Measurements from ENCODE around the gene ZNF789. TPM values are rescaled to one million over a fixed set of nuclear protein-coding genes. Genes with fewer than 3 reads are reported as not detected.

Gene ZNF789
- total and polyA plus RNA-seq, 2 of the 4 experiments (the other 2 are of a cell fraction) = 4.8 to 8.9 TPM

DNA sequence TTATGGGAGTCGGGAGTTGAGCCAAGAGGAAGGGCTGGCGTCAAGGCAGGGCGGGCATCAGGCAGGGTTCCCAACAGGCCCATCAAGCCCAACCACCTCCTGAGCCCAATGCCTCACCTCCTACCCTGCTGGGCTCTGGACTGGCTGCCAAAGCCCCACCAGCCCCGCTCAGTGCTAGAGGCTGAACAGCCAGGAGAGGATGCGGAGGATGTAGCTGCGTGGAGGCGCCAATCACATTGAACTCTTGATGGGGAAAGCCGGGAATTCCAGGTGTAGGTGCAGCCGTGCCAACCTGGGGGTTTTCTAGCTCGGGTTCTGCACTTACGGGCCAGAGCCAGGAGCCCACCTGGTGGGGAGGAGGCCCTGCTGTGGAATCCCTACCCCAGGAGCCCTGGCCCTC lies 19.6 kb upstream of the ZNF789 start:
- Histone ChIP-seq H3K79me1 (ENCODE audit: low read depth in 1 of 2, low read length in 2 of 2) (peaks cover 16 to 70% of the 10 kb centered on the region in 2 experiments), H3K9me3 (ENCODE audit: control insufficient read depth, insufficient read depth, low read length) (no peaks in the 10 kb centered on the region), H3K27me3 (ENCODE audit: control insufficient read depth, insufficient read depth, low read length) (no peaks in the 10 kb centered on the region), H4K8ac (ENCODE audit: low read depth in 2 of 2, low read length in 2 of 2) (no peak overlapping the region), H3K56ac (ENCODE audit: extremely low read depth, insufficient read depth, low read length) (no peak overlapping the region), H4K5ac (ENCODE audit: low read depth, low read length) (no peak overlapping the region), H3K36me3 (ENCODE audit: control insufficient read depth, insufficient read depth, low read length) (peaks cover 90% of the 10 kb centered on the region), H2AK9ac (replicated peaks; ENCODE audit: low read depth, low read length, poor library complexity) (no peak overlapping the region), H2AFZ (replicated peaks; ENCODE audit: low read length, poor library complexity) (no peak overlapping the region), H3K9ac (ENCODE audit: low read depth, low read length) (no peak overlapping the region), H3K27ac (ENCODE audit: insufficient read depth, low read length) (no peak overlapping the region), H4K91ac (ENCODE audit: insufficient read depth, low read depth, low read length) (no peak overlapping the region), H3K14ac (replicated peaks; ENCODE audit: low read depth, low read length) (no peak overlapping the region), H2BK15ac (ENCODE audit: low read depth, low read length) (no peak overlapping the region), H4K20me1 (ENCODE audit: insufficient read depth, low read length) (peaks cover 50% of the 10 kb centered on the region), H2AK5ac (ENCODE audit: low read depth, low read length) (no peak overlapping the region), H3K4ac (ENCODE audit: low read depth, low read length) (no peak overlapping the region), H2BK20ac (ENCODE audit: low read depth, low read length) (no peak overlapping the region), H3K4me2 (ENCODE audit: low read depth, low read length) (no peak overlapping the region), H3K9me1 (ENCODE audit: insufficient read depth, low read length) (no peaks in the 10 kb centered on the region), H2BK120ac (ENCODE audit: low read depth, low read length) (no peak overlapping the region), H3K4me1 (ENCODE audit: control insufficient read depth, insufficient read depth, low read length) (no peaks in the 10 kb centered on the region), H3K4me3 (ENCODE audit: insufficient read depth, low read depth, low read length) (no peak overlapping the region), H3K23ac (ENCODE audit: low read depth, low read length) (no peak overlapping the region), H3K18ac (ENCODE audit: low read depth, low read length) (no peak overlapping the region), H2BK5ac (ENCODE audit: low read depth, low read length, poor library complexity, severe bottlenecking) (no peak overlapping the region)
- in situ Hi-C loops (cut with MboI; ENCODE audit: low sequenced_read_pairs) (no loop called here), intact Hi-C loops (cut with micrococcal nuclease) (no loop called here), dilution Hi-C loops (cut with HindIII; ENCODE audit: low sequenced_read_pairs, unreplicated experiment) (no loop called here)
- BruUV-seq (replicated peaks) = no TSS peak
- ATAC-seq (ENCODE audit: low read depth) (no peak), DNase-seq (no peak)
- POLR2A ChIA-PET (ENCODE audit: unreplicated experiment) = no interaction called here
- CTCF ChIA-PET = no interaction called here
- 100% methylated on average over 4 of the region's 11 CpGs; no CpG with 5 or more reads in 1 of the 2 experiments for WGBS, 2 experiments (ENCODE audit: extremely low coverage in 2 of 2, insufficient read length in 1 of 2)
- TF ChIP-seq FOS (IDR thresholded peaks at IDR 0.05; ENCODE audit: low read depth, low read length) (no peak), RFX5 (IDR thresholded peaks at IDR 0.05; ENCODE audit: low read depth, low read length) (no peak), RCOR1 (IDR thresholded peaks at IDR 0.05; ENCODE audit: insufficient replicate concordance, low read length) (no peak), NFE2L2 (IDR thresholded peaks at IDR 0.05; ENCODE audit: low read depth, low read length) (no peak), BHLHE40 (IDR thresholded peaks at IDR 0.05; ENCODE audit: low read depth, low read length) (no peak), POLR2A (IDR thresholded peaks at IDR 0.05; ENCODE audit: low read depth, low read length) (no peak), RAD21 (IDR thresholded peaks at IDR 0.05; ENCODE audit: low read length) (no peak), SMC3 (IDR thresholded peaks at IDR 0.05; ENCODE audit: low read depth, low read length) (no peak)
- TF ChIP-seq, protein P1, sequence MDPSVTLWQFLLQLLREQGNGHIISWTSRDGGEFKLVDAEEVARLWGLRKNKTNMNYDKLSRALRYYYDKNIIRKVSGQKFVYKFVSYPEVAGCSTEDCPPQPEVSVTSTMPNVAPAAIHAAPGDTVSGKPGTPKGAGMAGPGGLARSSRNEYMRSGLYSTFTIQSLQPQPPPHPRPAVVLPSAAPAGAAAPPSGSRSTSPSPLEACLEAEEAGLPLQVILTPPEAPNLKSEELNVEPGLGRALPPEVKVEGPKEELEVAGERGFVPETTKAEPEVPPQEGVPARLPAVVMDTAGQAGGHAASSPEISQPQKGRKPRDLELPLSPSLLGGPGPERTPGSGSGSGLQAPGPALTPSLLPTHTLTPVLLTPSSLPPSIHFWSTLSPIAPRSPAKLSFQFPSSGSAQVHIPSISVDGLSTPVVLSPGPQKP (IDR thresholded peaks at IDR 0.05; ENCODE audit: borderline replicate concordance, low read depth, low read length) = no peak
